Activated T-helper 2 cell treated with anti-CD3 and anti-CD28 coated beads, Interferon-gamma antibody, Interleukin-2, Interleukin-4, amounts not matched to agents 10 μg/mL and 5 μg/mL and 100 μg/mL, durations not matched to agents 14 hours and 24 hours and 36 hours (primary cell): ENCODE data around the gene RASAL2. TPM values are rescaled to one million over a fixed set of nuclear protein-coding genes. Genes with fewer than 3 reads are reported as not detected.
"Not testable (repeated sequence)": the region's sequence is repeated elsewhere in the genome, so short reads cannot be mapped to it uniquely, and the experiment has no call there.

Source experiments
- DNase-seq: peaks from one replicate; pipeline ENCODE4 v3.0.0; 2021; ENCODE audit warnings: low spot score
- H3K27ac Mint-ChIP-seq: one replicate; pipeline ENCODE4 v1.8.0; 2021; ENCODE audit warnings: mixed read lengths
- H3K27me3 Mint-ChIP-seq: one replicate; pipeline ENCODE4 v1.8.0; 2021; ENCODE audit warnings: low read depth, mixed read lengths
- H3K36me3 Mint-ChIP-seq: one replicate; pipeline ENCODE4 v1.8.0; 2021; ENCODE audit warnings: low read depth, mixed read lengths
- H3K4me1 Mint-ChIP-seq: one replicate; pipeline ENCODE4 v1.8.0; 2021; ENCODE audit warnings: low read depth, mixed read lengths
- H3K4me3 Mint-ChIP-seq: one replicate; pipeline ENCODE4 v1.8.0; 2021; ENCODE audit warnings: low read depth, mild to moderate bottlenecking, moderate library complexity, mixed read lengths
- H3K9me3 Mint-ChIP-seq: one replicate; pipeline ENCODE4 v1.8.0; 2021; ENCODE audit warnings: mixed read lengths
- intact Hi-C: fragments of 100-400 bp; cut with micrococcal nuclease; formaldehyde crosslinking; loops from one replicate; pipeline ENCODE4 v1.15.1; 2023
- total RNA-seq: library from RNA; stranded (reverse); gene quantifications from 2 replicates; pipeline ENCODE4 v1.2.3, GENCODE V29; 2022

The RASAL2 gene
- total RNA-seq, 1 donor from 2014 or later = 0.43 TPM

DNA sequence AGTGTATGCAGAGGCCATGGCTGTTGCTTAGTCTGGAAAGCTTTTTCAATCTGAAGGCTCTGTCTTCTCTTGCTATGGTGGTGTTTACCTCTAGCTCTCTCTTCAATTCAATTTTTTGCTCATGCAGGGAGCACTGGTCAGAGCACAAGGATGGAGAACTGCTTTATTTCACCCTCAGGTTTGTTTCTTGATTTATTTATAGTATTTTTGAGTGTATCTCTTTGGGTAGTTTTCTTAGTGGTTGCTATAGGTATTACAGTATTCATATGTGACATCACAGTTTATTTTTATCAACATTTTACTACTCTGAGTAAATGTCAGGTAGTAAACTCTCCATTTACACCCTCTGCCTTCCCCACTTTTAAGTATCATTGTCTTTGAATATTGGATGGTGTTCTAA lies 147.9 kb downstream of the RASAL2 start:
- Mint-ChIP-seq H3K27me3 (no peaks in the 10 kb centered on the region), H3K4me3 (no peak overlapping the region), H3K4me1 (no peaks in the 10 kb centered on the region), H3K27ac (no peak overlapping the region), H3K9me3 (no peaks in the 10 kb centered on the region), H3K36me3 (no peaks in the 10 kb centered on the region)
- no peak for DNase-seq
- intact Hi-C loops = no loop called here

- intact Hi-C loops = no loop called here
- Mint-ChIP-seq H3K36me3 (no peaks in the 10 kb centered on the region), H3K27me3 (no peaks in the 10 kb centered on the region), H3K4me1 (no peaks in the 10 kb centered on the region), H3K27ac (no peak overlapping the region), H3K4me3 (no peak overlapping the region), H3K9me3 (peaks cover 10% of the 10 kb centered on the region)
- DNase-seq = no peak
These were observed 149.2 kb downstream of the RASAL2 start for GRCh38 chr1:178243119-178243518.

GRCh38 chr1:178243890-178244289 lies 150.0 kb downstream of the RASAL2 start:
- Mint-ChIP-seq H3K36me3 (no peaks in the 10 kb centered on the region), H3K4me1 (no peaks in the 10 kb centered on the region), H3K9me3 (peaks cover 14% of the 10 kb centered on the region), H3K4me3 (no peak overlapping the region), H3K27me3 (no peaks in the 10 kb centered on the region), H3K27ac (no peak overlapping the region)
- no peak for DNase-seq
- intact Hi-C loops = no loop called here

GRCh38 chr1:178248284-178248683 lies 154.4 kb downstream of the RASAL2 start:
- H3K27me3 Mint-ChIP-seq, intact Hi-C loops, H3K27ac Mint-ChIP-seq, H3K36me3 Mint-ChIP-seq, H3K4me3 Mint-ChIP-seq, DNase-seq, H3K4me1 Mint-ChIP-seq: not testable (repeated sequence)
- H3K9me3 Mint-ChIP-seq = peaks cover 18% of the 10 kb centered on the region

GRCh38 chr1:178253581-178253980 lies 159.7 kb downstream of the RASAL2 start:
- H3K36me3 Mint-ChIP-seq, intact Hi-C loops, H3K9me3 Mint-ChIP-seq, H3K27me3 Mint-ChIP-seq, H3K4me1 Mint-ChIP-seq, H3K4me3 Mint-ChIP-seq, DNase-seq, H3K27ac Mint-ChIP-seq: not testable (repeated sequence)

DNA sequence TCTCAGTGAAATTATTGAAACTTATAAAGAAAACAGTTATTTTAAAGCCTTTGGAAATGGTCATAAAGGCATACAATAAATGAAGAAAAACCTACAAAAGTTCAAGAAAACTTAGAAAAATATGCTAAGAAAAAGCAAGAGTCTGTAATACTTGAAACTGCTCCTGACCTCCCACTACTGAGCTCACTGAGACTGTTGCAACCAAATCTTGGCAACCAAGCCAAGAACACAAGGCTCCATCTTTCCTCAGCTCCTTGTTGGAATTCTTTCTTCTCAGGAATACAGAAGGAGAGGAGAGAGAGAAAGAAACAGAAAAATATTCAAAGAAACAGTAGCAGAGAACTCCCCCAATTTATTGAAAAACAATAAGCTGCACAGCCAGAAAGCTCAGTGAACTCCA lies 160.5 kb downstream of the RASAL2 start:
- Mint-ChIP-seq H3K9me3 (peaks cover 4% of the 10 kb centered on the region), H3K36me3 (no peaks in the 10 kb centered on the region), H3K4me1 (no peaks in the 10 kb centered on the region), H3K27ac (no peak overlapping the region), H3K4me3 (no peak overlapping the region), H3K27me3 (no peaks in the 10 kb centered on the region)
- intact Hi-C loops = no loop called here
- no peak for DNase-seq

- DNase-seq = no peak
- Mint-ChIP-seq H3K4me1 (peaks cover 3% of the 10 kb centered on the region), H3K27ac (no peak overlapping the region), H3K4me3 (no peak overlapping the region), H3K9me3 (peaks cover 4% of the 10 kb centered on the region), H3K27me3 (no peaks in the 10 kb centered on the region), H3K36me3 (no peaks in the 10 kb centered on the region)
- intact Hi-C loops = no loop called here
These were observed 164.6 kb downstream of the RASAL2 start for GRCh38 chr1:178258536-178258935.

DNA sequence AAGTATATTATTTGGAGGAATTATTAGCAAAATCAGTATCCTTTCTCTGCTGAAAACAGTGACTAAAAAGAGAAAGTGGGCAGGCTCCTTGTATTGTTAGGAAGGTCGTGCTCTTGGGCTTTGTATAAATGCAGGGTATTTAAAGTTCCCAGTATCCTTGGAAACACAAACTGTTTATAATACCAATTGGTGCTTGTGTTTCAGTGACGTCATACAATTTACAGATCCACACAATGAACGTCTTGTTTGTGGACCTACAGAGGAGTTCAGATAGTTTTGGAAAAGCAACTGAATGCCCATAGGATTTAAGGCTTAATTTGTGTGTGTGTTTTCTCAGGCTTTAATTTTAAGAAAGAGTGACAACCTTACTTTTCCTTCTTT lies 168.2 kb downstream of the RASAL2 start:
- Mint-ChIP-seq H3K4me3 (no peak overlapping the region), H3K27ac (no peak overlapping the region), H3K27me3 (no peaks in the 10 kb centered on the region), H3K9me3 (peaks cover 4% of the 10 kb centered on the region), H3K4me1 (peaks cover 10% of the 10 kb centered on the region), H3K36me3 (no peaks in the 10 kb centered on the region)
- no peak for DNase-seq
- intact Hi-C loops = no loop called here

GRCh38 chr1:178263341-178263740 lies 169.4 kb downstream of the RASAL2 start:
- peaks cover 4% of the 10 kb centered on the region for H3K9me3 Mint-ChIP-seq
- intact Hi-C loops = loop anchor here (1.0 kb wide), 1 partner anchor 10 kb away; no protein-coding TSS in a partner anchor
- peak overlapping the region; percentile 52 for H3K27ac Mint-ChIP-seq
- DNase-seq = no peak
- no peak overlapping the region for H3K4me3 Mint-ChIP-seq
- H3K36me3 Mint-ChIP-seq = no peaks in the 10 kb centered on the region
- no peaks in the 10 kb centered on the region for H3K27me3 Mint-ChIP-seq
- peaks cover 10% of the 10 kb centered on the region for H3K4me1 Mint-ChIP-seq

- intact Hi-C loops = no loop called here
- H3K4me1 Mint-ChIP-seq = peaks cover 10% of the 10 kb centered on the region
- H3K9me3 Mint-ChIP-seq = no peaks in the 10 kb centered on the region
- no peaks in the 10 kb centered on the region for H3K36me3 Mint-ChIP-seq
- H3K27me3 Mint-ChIP-seq = no peaks in the 10 kb centered on the region
- H3K4me3 Mint-ChIP-seq = no peak overlapping the region
- no peak for DNase-seq
- H3K27ac Mint-ChIP-seq = no peak overlapping the region
These were observed 172.2 kb downstream of the RASAL2 start for GRCh38 chr1:178266113-178266512.

DNA sequence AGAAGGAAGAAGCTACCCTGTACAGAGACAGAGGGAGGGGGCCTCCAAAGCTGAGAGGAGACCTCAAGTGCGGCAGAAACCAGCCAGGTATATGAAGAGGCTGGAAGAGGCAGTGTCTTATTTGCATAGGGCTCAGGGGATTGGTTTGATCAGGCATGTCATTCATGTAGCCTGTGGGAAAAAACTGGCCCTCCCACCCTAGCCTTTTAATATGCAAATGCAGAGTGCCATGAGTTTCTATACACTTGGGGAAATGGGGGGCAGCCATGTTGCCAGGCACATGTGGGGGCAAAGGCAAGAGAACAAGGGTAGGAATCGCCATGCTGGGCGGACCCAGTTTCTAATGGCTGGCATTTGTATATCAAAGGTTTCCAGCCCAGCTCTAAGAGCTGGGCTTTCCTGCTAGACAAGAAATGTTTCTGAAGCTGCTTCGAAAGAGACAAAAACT lies 172.7 kb downstream of the RASAL2 start:
- no peaks in the 10 kb centered on the region for H3K27me3 Mint-ChIP-seq
- H3K36me3 Mint-ChIP-seq = no peaks in the 10 kb centered on the region
- no peak overlapping the region for H3K27ac Mint-ChIP-seq
- intact Hi-C loops = no loop called here
- H3K4me1 Mint-ChIP-seq = peaks cover 10% of the 10 kb centered on the region
- H3K4me3 Mint-ChIP-seq = no peak overlapping the region
- no peak for DNase-seq
- H3K9me3 Mint-ChIP-seq = no peaks in the 10 kb centered on the region

DNA sequence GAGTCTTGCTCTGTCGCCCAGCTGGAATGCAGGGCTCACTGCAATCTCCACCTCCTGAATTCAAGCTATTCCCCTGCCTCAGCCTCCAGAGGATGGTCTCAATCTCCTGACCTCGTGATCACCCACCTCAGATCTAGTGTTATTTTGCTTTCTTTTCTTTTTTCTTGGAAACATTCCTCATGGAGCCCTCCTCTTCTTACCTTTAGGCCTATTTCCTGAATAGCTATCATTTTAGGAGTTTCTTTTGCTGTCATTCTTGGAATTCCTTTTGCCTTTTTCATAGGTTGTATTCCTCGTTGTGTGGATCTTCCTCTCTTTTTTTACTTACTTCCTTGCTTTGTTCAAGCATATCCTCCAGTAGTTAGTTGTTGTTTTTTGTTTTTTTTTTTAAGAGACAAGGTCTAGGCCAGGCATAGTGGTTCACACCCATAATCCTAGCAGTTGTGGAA lies 173.8 kb downstream of the RASAL2 start:
- Mint-ChIP-seq H3K4me1 (peaks cover 10% of the 10 kb centered on the region), H3K27me3 (no peaks in the 10 kb centered on the region), H3K27ac (no peak overlapping the region), H3K36me3 (no peaks in the 10 kb centered on the region), H3K9me3 (no peaks in the 10 kb centered on the region), H3K4me3 (no peak overlapping the region)
- DNase-seq = no peak
- intact Hi-C loops = no loop called here

- Mint-ChIP-seq H3K4me3 (no peak overlapping the region), H3K36me3 (no peaks in the 10 kb centered on the region), H3K9me3 (no peaks in the 10 kb centered on the region), H3K4me1 (peaks cover 13% of the 10 kb centered on the region), H3K27ac (no peak overlapping the region), H3K27me3 (no peaks in the 10 kb centered on the region)
- intact Hi-C loops = no loop called here
- no peak for DNase-seq
These were observed 177.6 kb downstream of the RASAL2 start for GRCh38 chr1:178271471-178271870.
